HG03520 (cell line): Measurements from ENCODE around the gene ALOX5.

Experiments used
- ATAC-seq: cut with Tn5 transposase; IDR thresholded peaks from one replicate; pipeline ENCODE4 v1.9.1; 2021; ENCODE audit warnings: mild to moderate bottlenecking, moderate library complexity; ENCODE audit not compliant: unreplicated experiment

ALOX5 gene

GRCh38 chr10:45441239-45442190, 67.5 kb downstream of the ALOX5 start:
- ATAC-seq, result no peak

- ATAC-seq, result no peak
Measured at GRCh38 chr10:45442251-45442650, 68.2 kb downstream of the ALOX5 start.

- ATAC-seq, result no peak
Measured at GRCh38 chr10:45442662-45443061, 68.6 kb downstream of the ALOX5 start.

- no peak for ATAC-seq
Measured at GRCh38 chr10:45443101-45444009, 69.3 kb downstream of the ALOX5 start.

- ATAC-seq, result no peak
Measured at GRCh38 chr10:45444022-45444421, 70.0 kb downstream of the ALOX5 start.

- ATAC-seq, result no peak
Measured at GRCh38 chr10:45444976-45445898, 71.2 kb downstream of the ALOX5 start.

- ATAC-seq, result no peak
Measured at GRCh38 chr10:45446858-45447257, 72.8 kb downstream of the ALOX5 start.

- ATAC-seq, result no peak
Measured at GRCh38 chr10:45447416-45447815, 73.4 kb downstream of the ALOX5 start.

GRCh38 chr10:45450866-45451265, 76.8 kb downstream of the ALOX5 start:
- ATAC-seq, result no peak

- ATAC-seq, result no peak
Measured at GRCh38 chr10:45451407-45451806, 77.4 kb downstream of the ALOX5 start.

- no peak for ATAC-seq
Measured at GRCh38 chr10:45452268-45452667, 78.3 kb downstream of the ALOX5 start.

- ATAC-seq, result no peak
Measured at GRCh38 chr10:45452743-45453452, 78.9 kb downstream of the ALOX5 start.

GRCh38 chr10:45453639-45454255, 79.7 kb downstream of the ALOX5 start:
- ATAC-seq, result no peak

- ATAC-seq, result no peak
Measured at GRCh38 chr10:45454262-45454661, 80.2 kb downstream of the ALOX5 start.

- ATAC-seq, result no peak
Measured at GRCh38 chr10:45454859-45455258, 80.8 kb downstream of the ALOX5 start.

GRCh38 chr10:45456233-45456632, 82.2 kb downstream of the ALOX5 start:
- ATAC-seq, result no peak

GRCh38 chr10:45456822-45457221, 82.8 kb downstream of the ALOX5 start:
- no peak for ATAC-seq

GRCh38 chr10:45457487-45457886, 83.5 kb downstream of the ALOX5 start:
- ATAC-seq, result no peak

GRCh38 chr10:45460235-45460878, 86.3 kb downstream of the ALOX5 start:
- peak; percentile 38 for ATAC-seq
